Skeletal muscle tissue (tissue), 4 donors: ENCODE results near the gene MICU2. TPM values are rescaled to one million over a fixed set of nuclear protein-coding genes. Genes with fewer than 3 reads are reported as not detected.
"Not testable (repeated sequence)": the region's sequence is repeated elsewhere in the genome, so short reads cannot be mapped to it uniquely, and the experiment has no call there.

ENCODE experiments used
- H3K27ac ChIP-seq: one replicate; pipeline ENCODE4 v1.7.0; 2013; ENCODE audit warnings: mild to moderate bottlenecking, low read depth, low read length, inconsistent platforms
- H3K27me3 ChIP-seq, 3 donors: one replicate each; pipeline ENCODE4 v1.7.0; 2013; ENCODE audit warnings: low read length in 3 of 3; ENCODE audit not compliant: control insufficient read depth in 3 of 3, insufficient read depth in 3 of 3
- H3K36me3 ChIP-seq, 3 donors: one replicate each; pipeline ENCODE4 v1.7.0; 2013; ENCODE audit warnings: low read length in 3 of 3; ENCODE audit not compliant: control insufficient read depth in 3 of 3, insufficient read depth in 3 of 3
- H3K4me1 ChIP-seq, 3 donors: one replicate each; pipeline ENCODE4 v1.7.0; 2013; ENCODE audit warnings: low read length in 3 of 3, mild to moderate bottlenecking in 3 of 3; ENCODE audit not compliant: control insufficient read depth in 3 of 3, insufficient read depth in 3 of 3
- H3K4me3 ChIP-seq, 3 donors: one replicate each; pipeline ENCODE4 v1.7.0; 2013; ENCODE audit warnings: low read length in 3 of 3
- H3K9ac ChIP-seq, 3 donors: one replicate each; pipeline ENCODE4 v1.7.0; 2013; ENCODE audit warnings: low read length in 3 of 3, mild to moderate bottlenecking in 3 of 3, moderate library complexity in 2 of 3, low read depth in 1 of 3
- H3K9me3 ChIP-seq, 3 donors: one replicate each; pipeline ENCODE4 v1.7.0; 2013; ENCODE audit warnings: low read length in 3 of 3; ENCODE audit not compliant: control insufficient read depth in 3 of 3
- total RNA-seq: library from RNA; depleted of rRNA; stranded (reverse); fragments of >200 nt; gene quantifications from one replicate; pipeline ENCODE4 v1.2.3, GENCODE V29; 2014
- donor health status: Osteomylitis.

Gene MICU2
- total RNA-seq, 1 donor from 2014 or later, result 34.4 TPM

DNA sequence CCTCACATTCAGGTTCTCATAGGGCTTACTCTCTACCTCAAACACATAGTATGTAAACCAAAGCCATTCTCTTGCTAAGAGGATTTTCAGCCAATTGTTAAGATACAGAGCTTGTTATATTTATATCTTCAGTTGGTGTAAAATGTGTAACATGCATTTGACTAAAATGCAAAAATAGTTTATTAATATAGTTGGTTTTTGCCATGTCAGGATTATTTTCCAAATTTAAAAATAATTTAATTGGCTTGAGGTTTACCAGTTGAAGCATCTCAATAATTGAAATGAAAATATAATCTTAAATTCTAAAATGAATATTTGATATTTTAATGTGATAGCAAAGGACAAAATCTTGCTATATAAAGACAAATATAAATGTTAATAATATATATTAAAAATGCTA is 7.2 kb downstream of the MICU2 start:
- Histone ChIP-seq H3K9ac (no peak overlapping the region), H3K36me3 (peaks cover 0 to 3% (median 0%) of the 10 kb centered on the region in 3 donors), H3K9me3 (no peaks in the 10 kb centered on the region), H3K27ac (no peak overlapping the region), H3K4me1 (peaks cover 0 to 9% (median 3%) of the 10 kb centered on the region in 3 donors), H3K4me3 (no peak overlapping the region), H3K27me3 (no peaks in the 10 kb centered on the region)

DNA sequence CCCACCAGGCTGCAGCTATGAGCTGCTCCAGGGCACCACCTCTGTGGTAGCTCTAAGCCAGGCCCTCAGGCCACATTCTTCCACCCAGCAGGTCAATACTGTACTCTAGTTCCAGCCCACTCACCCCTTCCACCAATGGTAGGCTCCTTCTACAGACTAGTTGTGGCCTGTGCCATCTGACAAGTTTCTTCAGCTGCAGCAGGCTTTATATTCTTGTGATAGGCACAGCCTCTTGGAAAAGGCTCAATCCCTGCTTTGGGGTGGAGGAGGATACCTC is 8.5 kb downstream of the MICU2 start:
- H3K27me3 ChIP-seq, result no peaks in the 10 kb centered on the region
- H3K9me3 ChIP-seq, result no peaks in the 10 kb centered on the region
- H3K9ac ChIP-seq, result peak overlapping the region in 1 of 3 donors; percentile 57
- no peak overlapping the region for H3K4me3 ChIP-seq
- H3K36me3 ChIP-seq, result no peaks in the 10 kb centered on the region
- H3K27ac ChIP-seq, result no peak overlapping the region
- H3K4me1 ChIP-seq, result peaks cover 0 to 9% (median 3%) of the 10 kb centered on the region in 3 donors

DNA sequence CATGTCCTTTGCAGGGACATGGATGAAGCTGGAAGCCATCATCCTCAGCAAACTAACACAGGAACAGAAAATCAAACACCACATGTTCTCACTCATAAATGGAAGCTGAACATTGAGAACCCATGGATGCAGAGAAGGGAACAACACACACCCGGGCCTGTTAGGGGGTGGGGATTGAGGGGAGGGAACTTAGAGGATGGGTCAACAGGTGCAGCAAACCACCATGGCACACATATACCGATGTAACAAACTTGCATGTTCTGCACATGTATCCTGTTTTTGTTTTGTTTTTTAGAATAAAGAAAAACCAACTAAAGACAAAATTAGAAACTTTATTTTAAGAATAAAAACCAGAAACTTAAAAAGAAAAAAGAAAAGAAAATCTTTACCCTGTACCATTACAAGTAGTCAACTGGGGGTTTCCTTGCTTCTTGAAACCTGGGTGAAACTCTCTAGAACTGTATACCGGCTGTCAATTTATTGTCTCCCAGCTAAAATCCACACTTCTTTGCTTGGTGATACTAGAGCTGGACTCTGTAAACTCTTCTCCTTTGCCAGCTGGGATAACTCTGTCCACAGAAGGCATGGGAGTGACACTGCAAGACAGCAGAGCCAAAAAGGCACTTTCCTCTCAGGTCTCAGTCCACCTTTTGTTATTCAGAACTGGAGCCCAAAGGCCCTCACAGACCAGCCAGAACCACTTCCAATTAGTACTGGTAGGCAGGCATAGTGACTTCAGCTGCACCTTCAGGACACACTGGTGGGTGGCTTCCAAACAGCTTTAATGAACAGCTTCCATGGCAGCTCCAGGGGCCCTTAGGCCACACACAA is 9.0 kb downstream of the MICU2 start:
- Histone ChIP-seq H3K9me3 (no peaks in the 10 kb centered on the region), H3K27ac (no peak overlapping the region), H3K27me3 (no peaks in the 10 kb centered on the region), H3K36me3 (no peaks in the 10 kb centered on the region), H3K4me3 (no peak overlapping the region), H3K4me1 (peaks cover 0 to 9% (median 3%) of the 10 kb centered on the region in 3 donors), H3K9ac (peak overlapping the region in 1 of 3 donors; percentile 57)

DNA sequence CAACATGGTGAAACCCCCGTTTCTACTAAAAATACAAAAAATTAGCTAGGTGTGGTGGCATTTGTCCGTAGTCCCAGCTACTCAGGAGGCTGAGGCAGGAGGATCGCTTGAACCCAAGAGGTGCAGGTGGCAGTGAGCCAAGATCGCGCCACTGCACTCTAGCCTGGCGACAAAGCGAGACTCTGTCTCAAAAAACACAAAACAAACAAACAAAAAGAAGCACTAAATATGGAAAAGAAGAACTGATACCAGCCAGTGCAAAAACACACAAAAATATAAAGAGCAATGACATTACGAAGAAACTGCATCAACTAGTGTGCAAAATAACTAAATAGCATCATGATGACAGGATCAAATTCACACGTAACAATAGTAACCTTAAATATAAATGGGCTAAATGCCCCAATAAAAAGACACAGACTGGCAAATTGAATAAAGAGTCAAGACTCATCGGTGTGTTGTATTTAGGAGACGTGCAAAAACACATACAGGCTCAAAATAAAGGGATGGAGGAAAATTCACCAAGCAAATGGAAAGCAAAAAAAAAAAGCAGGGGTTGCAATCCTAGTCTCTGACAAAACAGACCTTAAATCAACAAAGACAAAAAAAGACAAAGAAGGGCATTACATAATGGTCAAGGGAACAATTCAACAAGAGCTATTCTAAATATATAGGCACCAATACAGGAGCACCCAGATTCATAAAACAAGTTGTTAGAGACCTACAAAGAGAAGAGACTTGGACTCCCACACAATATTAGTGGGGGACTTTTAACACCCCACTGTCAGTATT is 13.1 kb downstream of the MICU2 start:
- H3K27me3 ChIP-seq, H3K36me3 ChIP-seq: not testable (repeated sequence)

DNA sequence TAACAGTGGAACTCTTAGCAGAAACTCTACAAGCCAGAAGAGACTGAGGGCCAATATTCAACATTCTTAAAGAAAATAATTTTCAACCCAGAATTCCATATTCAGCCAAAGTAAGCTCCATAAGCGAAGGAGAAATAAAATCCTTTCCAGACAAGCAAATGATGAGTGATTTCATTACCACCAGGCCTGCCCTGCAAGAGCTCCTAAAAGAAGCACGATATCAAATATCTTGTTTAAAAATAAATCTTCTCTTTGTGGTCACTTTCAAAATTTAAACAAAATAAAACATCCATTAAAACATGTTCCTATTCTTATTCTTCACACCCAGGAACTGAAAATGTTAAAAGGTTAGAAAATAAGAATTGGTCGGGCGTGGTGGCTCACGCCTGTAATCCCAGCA is 13.7 kb downstream of the MICU2 start:
- Histone ChIP-seq H3K9me3 (no peaks in the 10 kb centered on the region), H3K27ac (no peak overlapping the region)

More for the DNA sequence above, 13.1 kb downstream of the MICU2 start:
- not testable (repeated sequence) for H3K9me3 ChIP-seq, H3K4me3 ChIP-seq, H3K9ac ChIP-seq, H3K27ac ChIP-seq
- H3K4me1 ChIP-seq, result peaks cover 0 to 12% (median 3%) of the 10 kb centered on the region in 3 donors

DNA sequence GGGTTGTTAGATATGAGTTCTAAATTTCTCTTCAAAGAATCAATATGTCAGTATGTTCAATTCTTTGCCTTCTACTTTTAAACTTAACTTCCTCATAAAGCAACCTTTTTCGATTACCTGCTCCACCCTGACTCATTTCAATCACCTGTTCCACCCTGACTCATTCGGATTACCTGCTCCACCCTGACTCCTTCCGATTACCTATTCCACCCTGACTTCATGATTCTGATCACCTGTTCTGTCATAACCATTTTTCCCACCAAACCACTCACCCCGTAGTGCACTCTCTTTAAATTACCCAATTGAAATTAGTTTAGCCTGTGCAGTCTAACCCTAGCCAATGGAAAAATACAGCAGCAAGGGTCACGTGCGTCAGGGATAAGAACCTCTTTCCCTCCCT is 14.5 kb downstream of the MICU2 start:
- H3K9me3 ChIP-seq, H3K36me3 ChIP-seq, H3K4me1 ChIP-seq, H3K9ac ChIP-seq, H3K27me3 ChIP-seq, H3K4me3 ChIP-seq, H3K27ac ChIP-seq: not testable (repeated sequence)

More for the DNA sequence above, 13.7 kb downstream of the MICU2 start:
- Histone ChIP-seq H3K4me1 (peaks cover 0 to 6% (median 1%) of the 10 kb centered on the region in 3 donors), H3K27me3 (no peaks in the 10 kb centered on the region), H3K4me3 (no peak overlapping the region), H3K9ac (no peak overlapping the region), H3K36me3 (no peaks in the 10 kb centered on the region)

DNA sequence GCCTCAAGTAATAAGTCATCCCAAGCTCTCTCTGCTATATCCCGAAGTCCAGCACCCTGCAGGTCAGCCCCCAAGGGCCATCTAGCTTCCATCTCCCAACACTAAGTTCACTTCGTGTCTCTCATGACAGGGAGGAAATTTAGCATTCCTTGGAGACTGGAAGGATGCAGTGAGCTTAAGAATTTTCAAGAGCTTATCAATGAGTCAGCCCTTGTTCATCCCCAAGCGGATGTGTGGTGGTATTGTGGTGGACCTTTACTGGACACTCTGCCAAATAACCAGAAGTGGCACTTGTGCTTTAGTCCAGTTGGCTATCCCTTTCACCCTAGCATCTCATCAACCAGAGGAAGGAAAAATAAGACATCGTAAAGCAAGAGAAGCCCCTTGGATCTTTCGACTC is 15.6 kb downstream of the MICU2 start:
- H3K4me1 ChIP-seq, H3K4me3 ChIP-seq, H3K36me3 ChIP-seq, H3K9me3 ChIP-seq, H3K9ac ChIP-seq, H3K27ac ChIP-seq, H3K27me3 ChIP-seq: not testable (repeated sequence)

DNA sequence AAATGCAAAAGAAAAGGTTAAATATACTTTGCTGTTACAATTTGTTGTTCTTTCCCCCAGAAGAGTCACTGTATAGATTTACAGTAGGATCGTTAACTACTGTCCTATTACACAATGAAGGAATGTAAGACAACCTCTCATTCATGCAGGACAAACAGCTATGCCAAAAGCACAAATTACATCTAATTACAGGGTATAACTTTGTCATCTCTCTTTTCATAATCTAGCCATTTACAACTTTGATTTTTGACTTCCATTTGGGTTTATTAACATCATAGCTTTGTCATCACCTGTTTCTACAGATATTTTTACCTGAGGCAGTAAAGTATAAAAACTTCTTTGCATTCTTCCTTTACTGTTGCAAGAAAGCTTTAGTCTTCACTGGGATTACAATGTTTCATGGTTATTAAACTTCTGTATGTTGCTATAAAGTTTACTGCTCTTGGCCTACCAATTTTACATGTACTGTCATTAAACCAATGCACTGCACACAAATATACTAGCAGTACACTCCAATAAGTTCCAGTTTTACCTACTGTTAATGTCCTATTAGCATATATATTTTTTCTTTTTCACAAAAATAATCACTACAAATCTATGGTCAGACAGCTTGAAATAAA is 18.9 kb downstream of the MICU2 start:
- no peak overlapping the region for H3K4me3 ChIP-seq
- peaks cover 0 to 3% (median 0%) of the 10 kb centered on the region in 3 donors for H3K36me3 ChIP-seq
- peaks cover 0 to 7% (median 3%) of the 10 kb centered on the region in 3 donors for H3K4me1 ChIP-seq
- H3K9ac ChIP-seq, result no peak overlapping the region
- H3K27me3 ChIP-seq, result no peaks in the 10 kb centered on the region
- H3K27ac ChIP-seq, result no peak overlapping the region
- H3K9me3 ChIP-seq, result no peaks in the 10 kb centered on the region

DNA sequence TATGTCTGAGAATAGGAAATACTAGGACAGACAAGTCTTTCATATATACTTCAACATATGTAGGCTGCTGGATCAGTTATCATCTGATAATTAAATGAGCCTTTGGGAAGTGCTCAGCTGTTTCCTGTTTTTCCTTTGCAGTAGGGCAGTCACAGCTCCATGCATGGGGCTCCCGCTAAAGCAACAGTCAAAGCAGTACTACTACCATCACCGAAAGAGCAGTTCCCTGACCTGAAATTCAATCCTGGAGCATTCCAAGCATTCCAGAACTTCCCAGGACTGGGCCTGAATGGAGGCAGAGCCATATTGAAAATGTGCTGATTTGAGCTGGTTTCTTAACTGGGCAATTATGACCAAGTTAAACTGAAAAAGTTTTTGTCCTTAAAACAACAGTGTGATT is 20.5 kb downstream of the MICU2 start:
- Histone ChIP-seq H3K4me3 (no peak overlapping the region), H3K27me3 (no peaks in the 10 kb centered on the region), H3K27ac (no peak overlapping the region), H3K36me3 (peaks cover 0 to 3% (median 0%) of the 10 kb centered on the region in 3 donors), H3K9ac (no peak overlapping the region), H3K4me1 (peaks cover 0 to 6% (median 3%) of the 10 kb centered on the region in 3 donors), H3K9me3 (no peaks in the 10 kb centered on the region)

DNA sequence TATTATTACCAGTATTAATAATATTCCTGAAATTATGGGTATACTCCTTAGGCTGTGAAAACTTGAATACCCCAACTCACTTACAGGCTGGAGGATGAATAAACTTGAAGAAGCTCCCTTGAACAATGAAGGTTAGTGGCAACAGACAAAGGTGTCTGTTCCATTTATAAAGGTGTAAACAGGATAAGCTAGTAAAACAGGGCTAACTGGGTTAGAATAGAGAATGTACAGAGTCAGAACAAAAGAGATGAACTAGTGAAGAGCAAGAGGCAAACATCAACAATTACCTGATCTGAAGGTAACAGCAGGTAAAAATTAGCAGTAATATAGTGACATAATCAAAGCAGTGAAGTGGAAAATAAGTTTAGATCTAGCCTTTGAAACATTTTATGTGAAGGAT is 23.2 kb downstream of the MICU2 start:
- H3K9ac ChIP-seq, result no peak overlapping the region
- no peaks in the 10 kb centered on the region for H3K9me3 ChIP-seq
- H3K27me3 ChIP-seq, result no peaks in the 10 kb centered on the region

More for the DNA sequence above, 23.2 kb downstream of the MICU2 start:
- peaks cover 0 to 3% (median 0%) of the 10 kb centered on the region in 3 donors for H3K36me3 ChIP-seq
- H3K27ac ChIP-seq, result no peak overlapping the region
- no peak overlapping the region for H3K4me3 ChIP-seq
- H3K4me1 ChIP-seq, result peaks cover 0 to 4% (median 3%) of the 10 kb centered on the region in 3 donors
